ENCODE data around the gene CERKL. TPM values are rescaled to one million over a fixed set of nuclear protein-coding genes. Genes with fewer than 3 reads are reported as not detected.
A peak's percentile ranks its signal among the peaks of the same experiment; 100 is the strongest.

Gene CERKL
- total RNA-seq, 1 donor from 2014 or later: 2.6 TPM

GRCh38 chr2:181589779-181590178, 67.1 kb downstream of the CERKL start:
- DNase-seq (ENCODE audit: low spot score, unreplicated experiment): no peak
- Mint-ChIP-seq H3K36me3 (ENCODE audit: insufficient read depth) (no peaks in the 10 kb centered on the region), H3K4me1 (ENCODE audit: low read depth) (peaks cover 22% of the 10 kb centered on the region), H3K27me3 (no peaks in the 10 kb centered on the region), H3K9me3 (ENCODE audit: low read depth) (no peaks in the 10 kb centered on the region), H3K27ac (no peak overlapping the region), H3K4me3 (ENCODE audit: low read depth) (no peak overlapping the region)
- TF ChIP-seq CTCF (IDR thresholded peaks at IDR 0.05; ENCODE audit: unreplicated experiment): no peak

- TF ChIP-seq CTCF (IDR thresholded peaks at IDR 0.05; ENCODE audit: unreplicated experiment): no peak
- Mint-ChIP-seq H3K36me3 (ENCODE audit: insufficient read depth) (no peaks in the 10 kb centered on the region), H3K27ac (no peak overlapping the region), H3K9me3 (ENCODE audit: low read depth) (no peaks in the 10 kb centered on the region), H3K27me3 (no peaks in the 10 kb centered on the region), H3K4me3 (ENCODE audit: low read depth) (no peak overlapping the region), H3K4me1 (ENCODE audit: low read depth) (peaks cover 22% of the 10 kb centered on the region)
- DNase-seq (ENCODE audit: low spot score, unreplicated experiment): no peak
These were observed 68.4 kb downstream of the CERKL start for GRCh38 chr2:181588546-181588945.

GRCh38 chr2:181586569-181587081, 70.3 kb downstream of the CERKL start:
- H3K27ac Mint-ChIP-seq: peak overlapping the region; percentile 91
- no peak for DNase-seq (ENCODE audit: low spot score, unreplicated experiment)
- H3K4me3 Mint-ChIP-seq (ENCODE audit: low read depth): peak overlapping the region; percentile 56

GRCh38 chr2:181585732-181586131, 71.2 kb downstream of the CERKL start:
- no peaks in the 10 kb centered on the region for H3K27me3 Mint-ChIP-seq
- no peak for TF ChIP-seq CTCF (IDR thresholded peaks at IDR 0.05; ENCODE audit: unreplicated experiment)
- DNase-seq (ENCODE audit: low spot score, unreplicated experiment): no peak
- H3K27ac Mint-ChIP-seq: peak overlapping the region; percentile 47
- no peaks in the 10 kb centered on the region for H3K9me3 Mint-ChIP-seq (ENCODE audit: low read depth)
- H3K4me3 Mint-ChIP-seq (ENCODE audit: low read depth): no peak overlapping the region
- H3K36me3 Mint-ChIP-seq (ENCODE audit: insufficient read depth): no peaks in the 10 kb centered on the region
- peaks cover 22% of the 10 kb centered on the region for H3K4me1 Mint-ChIP-seq (ENCODE audit: low read depth)

More at GRCh38 chr2:181586569-181587081, 70.3 kb downstream of the CERKL start:
- Mint-ChIP-seq H3K9me3 (ENCODE audit: low read depth) (no peaks in the 10 kb centered on the region), H3K27me3 (no peaks in the 10 kb centered on the region), H3K36me3 (ENCODE audit: insufficient read depth) (no peaks in the 10 kb centered on the region), H3K4me1 (ENCODE audit: low read depth) (peaks cover 22% of the 10 kb centered on the region)
- TF ChIP-seq CTCF (IDR thresholded peaks at IDR 0.05; ENCODE audit: unreplicated experiment): no peak

GRCh38 chr2:181581534-181581933, 75.4 kb downstream of the CERKL start:
- Mint-ChIP-seq H3K27me3 (no peaks in the 10 kb centered on the region), H3K36me3 (ENCODE audit: insufficient read depth) (no peaks in the 10 kb centered on the region), H3K4me3 (ENCODE audit: low read depth) (no peak overlapping the region), H3K9me3 (ENCODE audit: low read depth) (no peaks in the 10 kb centered on the region), H3K4me1 (ENCODE audit: low read depth) (peaks cover 10% of the 10 kb centered on the region), H3K27ac (no peak overlapping the region)
- no peak for DNase-seq (ENCODE audit: low spot score, unreplicated experiment)
- peak; percentile 34 for TF ChIP-seq CTCF (IDR thresholded peaks at IDR 0.05; ENCODE audit: unreplicated experiment)

All from progenitor cell of endocrine pancreas (in vitro differentiated cells).